ENCODE measurements around the gene RBM42. TPM values are rescaled to one million over a fixed set of nuclear protein-coding genes. Genes with fewer than 3 reads are reported as not detected.
A peak's percentile ranks its signal among the peaks of the same experiment; 100 is the strongest.
"Not testable (repeated sequence)": the region's sequence is repeated elsewhere in the genome, so short reads cannot be mapped to it uniquely, and the experiment has no call there.

Gene RBM42
- total RNA-seq, 1 donor = 41.0 TPM

DNA sequence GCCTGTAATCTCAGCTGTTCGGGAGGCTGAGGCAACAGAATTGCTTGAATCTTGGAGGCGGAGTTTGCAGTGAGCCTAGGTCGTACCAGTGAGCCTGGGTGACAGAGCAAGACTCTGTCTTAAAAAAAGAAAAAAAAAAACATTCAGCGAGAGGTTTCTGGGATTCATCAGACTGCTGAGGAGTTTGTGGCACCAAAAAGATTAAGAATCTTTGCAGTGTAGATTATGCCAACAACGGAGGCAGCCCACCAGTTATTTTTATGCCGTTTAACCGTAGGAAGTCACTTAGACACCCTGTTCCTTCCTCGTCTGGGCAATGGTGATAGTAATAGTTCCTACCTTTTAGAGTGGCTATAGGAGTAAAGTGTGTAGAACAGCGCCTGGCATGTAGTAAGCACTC, 21.7 kb downstream of the RBM42 start:
- no peak for DNase-seq (ENCODE audit: low read depth)
- TF ChIP-seq CTCF (IDR thresholded peaks at IDR 0.05; ENCODE audit: insufficient read depth, low read depth, low read length) = no peak
- no peak overlapping the region for H3K4me3 ChIP-seq (ENCODE audit: low read depth, low read length)

DNA sequence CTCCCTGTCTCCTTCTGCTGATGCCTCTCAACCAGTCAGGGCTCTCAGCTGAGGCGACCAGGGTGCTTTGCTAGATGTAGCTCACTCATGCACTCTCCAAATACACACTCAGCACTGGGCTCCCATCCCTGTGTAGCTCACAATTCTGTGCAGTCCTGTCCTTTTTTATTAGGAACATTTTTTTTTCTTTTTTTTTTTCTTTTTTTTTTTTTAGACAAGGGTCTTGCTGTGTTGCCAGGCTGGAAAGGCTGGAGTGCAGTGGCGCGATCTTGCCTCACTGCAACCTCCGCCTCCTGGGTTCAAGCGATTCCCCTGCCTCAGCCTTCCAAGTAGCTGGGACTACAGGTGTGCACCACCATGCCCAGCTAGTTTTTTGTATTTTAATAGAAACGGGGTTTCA, 26.0 kb downstream of the RBM42 start:
- DNase-seq (ENCODE audit: low read depth) = not testable (repeated sequence)

GRCh38 chr19:35655600-35655999, 26.8 kb downstream of the RBM42 start:
- TF ChIP-seq CTCF (IDR thresholded peaks at IDR 0.05; ENCODE audit: insufficient read depth, low read depth, low read length) = no peak
- no peak overlapping the region for H3K4me3 ChIP-seq (ENCODE audit: low read depth, low read length)
- DNase-seq (ENCODE audit: low read depth) = no peak

More for the DNA sequence above, 26.0 kb downstream of the RBM42 start:
- H3K4me3 ChIP-seq (ENCODE audit: low read depth, low read length) = not testable (repeated sequence)

GRCh38 chr19:35656700-35657099, 27.9 kb downstream of the RBM42 start:
- H3K4me3 ChIP-seq (ENCODE audit: low read depth, low read length) = no peak overlapping the region
- DNase-seq (ENCODE audit: low read depth) = no peak
- TF ChIP-seq CTCF (IDR thresholded peaks at IDR 0.05; ENCODE audit: insufficient read depth, low read depth, low read length) = no peak

DNA sequence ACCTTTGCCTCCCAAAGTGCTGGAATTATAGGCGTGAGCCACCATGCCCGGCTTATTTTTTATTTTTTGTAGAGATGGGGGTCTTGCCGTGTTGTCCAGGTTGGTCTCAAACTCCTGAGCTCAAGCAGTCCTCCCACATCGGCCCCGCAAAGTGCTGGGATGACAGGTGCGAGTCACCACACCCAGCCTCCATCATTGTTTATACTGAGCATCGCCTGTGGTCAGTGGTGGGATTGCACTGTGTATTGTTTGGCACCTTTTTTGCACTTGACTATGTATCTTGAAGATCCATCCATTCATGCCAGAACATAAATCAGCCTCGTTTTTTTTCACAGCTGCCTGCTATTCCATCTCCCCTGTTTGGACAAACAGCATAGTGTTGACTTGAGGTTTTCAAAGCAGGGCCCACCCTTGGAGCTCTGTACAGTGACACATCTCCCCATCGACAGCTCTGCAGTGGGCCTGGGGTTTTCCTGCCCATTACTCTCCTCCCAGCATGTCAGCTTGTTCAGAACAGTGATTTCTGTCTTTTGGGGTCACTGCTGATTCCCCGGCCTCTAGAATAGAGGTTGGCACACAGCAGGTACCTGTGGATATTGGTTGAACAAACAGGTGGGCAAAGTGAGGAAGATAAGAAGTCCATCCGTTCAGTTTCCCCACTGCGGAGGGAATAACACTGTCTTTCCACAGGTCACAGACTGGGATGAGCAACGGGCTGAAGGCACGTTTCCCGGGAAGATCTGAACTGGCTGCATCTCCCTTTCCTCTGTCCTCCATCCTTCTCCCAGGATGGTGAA, 29.3 kb downstream of the RBM42 start:
- TF ChIP-seq CTCF (IDR thresholded peaks at IDR 0.05; ENCODE audit: insufficient read depth, low read depth, low read length) = peak; percentile 17
- no peak for DNase-seq (ENCODE audit: low read depth)
- no peak overlapping the region for H3K4me3 ChIP-seq (ENCODE audit: low read depth, low read length)

- H3K4me3 ChIP-seq (ENCODE audit: low read depth, low read length) = no peak overlapping the region
- no peak for TF ChIP-seq CTCF (IDR thresholded peaks at IDR 0.05; ENCODE audit: insufficient read depth, low read depth, low read length)
- DNase-seq (ENCODE audit: low read depth) = no peak
These were observed 33.1 kb downstream of the RBM42 start for GRCh38 chr19:35661995-35662340.

- DNase-seq (ENCODE audit: low read depth) = no peak
- H3K4me3 ChIP-seq (ENCODE audit: low read depth, low read length) = no peak overlapping the region
- no peak for TF ChIP-seq CTCF (IDR thresholded peaks at IDR 0.05; ENCODE audit: insufficient read depth, low read depth, low read length)
These were observed 35.1 kb downstream of the RBM42 start for GRCh38 chr19:35663981-35664380.
